Left ventricle myocardium inferior (tissue), 1 donor: ENCODE data around the gene UBE4A. TPM values are rescaled to one million over a fixed set of nuclear protein-coding genes. Genes with fewer than 3 reads are reported as not detected.

ENCODE experiments used
- DNase-seq: peaks from one replicate; pipeline ENCODE4 v3.0.0-alpha.2; 2020
- H3K27ac ChIP-seq: fragments of 200-600 bp; replicated peaks from 2 replicates; pipeline ENCODE4 v1.8.0; 2021
- H3K27me3 ChIP-seq: fragments of 200-600 bp; 2 replicates; pipeline ENCODE4 v1.8.0; 2021; ENCODE audit warnings: low read depth
- H3K36me3 ChIP-seq: fragments of 200-600 bp; 2 replicates; pipeline ENCODE4 v1.8.0; 2021
- H3K4me1 ChIP-seq: fragments of 200-600 bp; 2 replicates; pipeline ENCODE4 v1.8.0; 2021
- H3K4me3 ChIP-seq: fragments of 200-600 bp; 2 replicates; pipeline ENCODE4 v1.8.0; 2021; ENCODE audit warnings: mild to moderate bottlenecking, moderate library complexity
- H3K9me3 ChIP-seq: fragments of 200-600 bp; replicated peaks from 2 replicates; pipeline ENCODE4 v1.8.0; 2021
- CTCF ChIP-seq: fragments of 200-600 bp; IDR thresholded peaks from 2 replicates; pipeline ENCODE4 v1.8.0; 2021; ENCODE audit warnings: antibody characterized with exemption, mild to moderate bottlenecking, borderline replicate concordance
- intact Hi-C: fragments of 100-400 bp; cut with micrococcal nuclease; formaldehyde crosslinking; loops from one replicate; pipeline ENCODE4 v1.11.0; 2022
- total RNA-seq: library from RNA; stranded (reverse); fragmentation: NEBNext Ultra II Directional; extraction: Animal tissue kit (Norgen Biotek cat#: 25700); gene quantifications from one replicate; pipeline ENCODE4 v1.2.1, GENCODE V29; 2021
- donor health status: DM: no; HTN: yes; CAD: no; lungs with severe emphysema.

UBE4A gene
- total RNA-seq, 1 donor from 2014 or later, result 32.6 TPM

GRCh38 chr11:118341261-118341660 lies 18.1 kb upstream of the UBE4A start:
- TF ChIP-seq CTCF, result no peak
- DNase-seq, result no peak
- H3K4me3 ChIP-seq, result no peak overlapping the region
- no peaks in the 10 kb centered on the region for H3K4me1 ChIP-seq
- no peaks in the 10 kb centered on the region for H3K9me3 ChIP-seq
- intact Hi-C loops, result no loop called here
- H3K27ac ChIP-seq, result no peak overlapping the region
- H3K36me3 ChIP-seq, result no peaks in the 10 kb centered on the region
- peaks cover 52% of the 10 kb centered on the region for H3K27me3 ChIP-seq

GRCh38 chr11:118341815-118342489 lies 17.4 kb upstream of the UBE4A start:
- H3K4me1 ChIP-seq, result no peaks in the 10 kb centered on the region
- peaks cover 53% of the 10 kb centered on the region for H3K27me3 ChIP-seq
- DNase-seq, result no peak
- intact Hi-C loops, result no loop called here
- no peak for TF ChIP-seq CTCF
- H3K4me3 ChIP-seq, result no peak overlapping the region
- no peaks in the 10 kb centered on the region for H3K9me3 ChIP-seq
- H3K27ac ChIP-seq, result no peak overlapping the region
- no peaks in the 10 kb centered on the region for H3K36me3 ChIP-seq

GRCh38 chr11:118342503-118343161 lies 16.8 kb upstream of the UBE4A start, which contains the start of gene CD3D:
Gene CD3D (minus strand): TSS chr11:118342705. CDS start chr11:118342607, 98 bp downstream.
- Histone ChIP-seq H3K9me3 (no peaks in the 10 kb centered on the region), H3K27me3 (peaks cover 55% of the 10 kb centered on the region), H3K4me3 (no peak within 1 kb of the TSS), H3K27ac (no peak within 1 kb of the TSS), H3K4me1 (no peaks in the 10 kb centered on the region), H3K36me3 (no peaks in the 10 kb centered on the region)
- no peak for DNase-seq
- TF ChIP-seq CTCF, result no peak
- intact Hi-C loops, result no loop called here

DNA sequence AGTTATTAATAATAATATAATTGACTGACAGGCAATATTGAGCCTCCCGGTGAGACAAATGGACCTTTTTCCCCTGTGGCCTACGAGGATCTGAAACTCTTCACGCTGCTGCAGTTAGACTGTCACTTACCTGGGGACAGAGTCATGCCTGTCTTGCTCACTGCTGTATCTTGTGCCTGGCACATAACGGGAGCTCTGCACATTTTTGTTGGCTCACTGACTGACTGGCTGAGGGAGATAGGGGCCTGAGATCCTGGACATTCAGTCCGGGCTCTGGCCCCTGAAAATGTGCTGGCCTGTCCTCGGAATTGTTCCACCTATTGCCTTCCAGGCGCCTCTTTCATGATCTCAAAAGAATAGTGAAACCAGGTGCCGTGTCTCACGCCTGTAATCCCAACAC lies 16.2 kb upstream of the UBE4A start:
- Histone ChIP-seq H3K36me3 (no peaks in the 10 kb centered on the region), H3K9me3 (no peaks in the 10 kb centered on the region), H3K27me3 (peaks cover 61% of the 10 kb centered on the region), H3K27ac (no peak overlapping the region), H3K4me1 (no peaks in the 10 kb centered on the region), H3K4me3 (no peak overlapping the region)
- no peak for DNase-seq
- intact Hi-C loops, result no loop called here
- TF ChIP-seq CTCF, result no peak

GRCh38 chr11:118343981-118344515 lies 15.4 kb upstream of the UBE4A start, which contains the start of gene CD3G:
Gene CD3G (plus strand): TSS chr11:118344344. CDS start chr11:118344424, 80 bp downstream.
- no peaks in the 10 kb centered on the region for H3K9me3 ChIP-seq
- DNase-seq, result no peak
- no peak within 1 kb of the TSS for H3K4me3 ChIP-seq
- H3K36me3 ChIP-seq, result no peaks in the 10 kb centered on the region
- intact Hi-C loops, result no loop called here
- H3K4me1 ChIP-seq, result no peaks in the 10 kb centered on the region
- no peak for TF ChIP-seq CTCF
- no peak within 1 kb of the TSS for H3K27ac ChIP-seq
- H3K27me3 ChIP-seq, result peaks cover 64% of the 10 kb centered on the region
